GM12878 (cell line): ENCODE measurements around the gene ARPC1B. TPM values are rescaled to one million over a fixed set of nuclear protein-coding genes. Genes with fewer than 3 reads are reported as not detected.

Source experiments
- ATAC-seq: fragments of 200-7000 bp; cut with Tn5 transposase; 3 replicates; pipeline ENCODE4 v1.9.1; 2020; ENCODE audit warnings: mild to moderate bottlenecking, moderate library complexity
- BruUV-seq: library from RNA; stranded (reverse); fragments of 400-500 nt; replicated peaks from 2 replicates; lab custom pipeline; 2021; lab: Mats Ljungman, UMichigan
- CTCF ChIA-PET: fragments of 300-600 bp; sonication (Branson Sonifier 250); formaldehyde crosslinking; extraction: SDS; loops from one replicate; lab custom pipeline; 2021; ENCODE audit warnings: inconsistent platforms; lab: Yijun Ruan, JAX
- POLR2A ChIA-PET: fragments of 350-600 bp; formaldehyde crosslinking; extraction: SDS; loops from one replicate; lab custom pipeline; 2021; ENCODE audit warnings: inconsistent platforms; lab: Charles Lee
- RAD21 ChIA-PET: fragments of 300-600 bp; sonication (Branson Sonifier 250); formaldehyde crosslinking; loops from one replicate; lab custom pipeline; 2023; ENCODE audit warnings: antibody characterized with exemption; ENCODE audit not compliant: unreplicated experiment; lab: Charles Lee
- SMC1A ChIA-PET: fragments of 300-600 bp; sonication (Branson Sonifier 250); formaldehyde crosslinking; loops from one replicate; lab custom pipeline; 2023; ENCODE audit not compliant: unreplicated experiment, uncharacterized antibody; lab: Charles Lee
- DNase-seq: peaks from one replicate; pipeline ENCODE4 v3.0.0-alpha.2; 2011; ENCODE audit warnings: low read depth, low spot score
- FAIRE-seq: peaks from 3 replicates; lab custom pipeline; 2011; peaks lifted over from hg19 to GRCh38; lab: Jason Lieb, UNC
- H2AFZ ChIP-seq: 2 replicates; pipeline ENCODE4 v1.6.0; 2011; ENCODE audit warnings: low read depth, low read length, control low read depth; ENCODE audit not compliant: control insufficient read depth
- H3K27ac ChIP-seq: 2 replicates; pipeline ENCODE4 v1.5.1; 2011; ENCODE audit warnings: control low read depth; ENCODE audit not compliant: control insufficient read depth, insufficient read depth
- H3K27me3 ChIP-seq, 2 experiments: replicated peaks in 1 of 2; 2 replicates each; pipeline versions ENCODE4 v1.6.0 to v1.6.1; 2011; ENCODE audit warnings: low read length in 1 of 2; ENCODE audit not compliant: control insufficient read depth in 2 of 2, insufficient read depth in 2 of 2
- H3K36me3 ChIP-seq, 2 experiments: 2 replicates each; pipeline ENCODE4 v1.5.1; 2011; ENCODE audit warnings: low read length in 1 of 2; ENCODE audit not compliant: control insufficient read depth in 2 of 2, insufficient read depth in 2 of 2
- H3K4me1 ChIP-seq: 2 replicates; pipeline ENCODE4 v1.6.1; 2011; ENCODE audit warnings: mild to moderate bottlenecking, low read length, moderate library complexity, mixed read lengths; ENCODE audit not compliant: control insufficient read depth, insufficient read depth
- H3K4me2 ChIP-seq: 2 replicates; pipeline ENCODE4 v1.6.0; 2011; ENCODE audit warnings: control low read depth; ENCODE audit not compliant: control insufficient read depth, insufficient read depth
- H3K4me3 ChIP-seq: fragments of 200-600 bp; sonication (generic); 2 replicates; pipeline ENCODE4 v1.5.1; 2016
- H3K79me2 ChIP-seq: 2 replicates; pipeline ENCODE4 v1.6.0; 2011; ENCODE audit warnings: low read length; ENCODE audit not compliant: control insufficient read depth, insufficient read depth
- H3K9ac ChIP-seq: 2 replicates; pipeline ENCODE4 v1.8.0; 2011; ENCODE audit warnings: low read length, control low read depth, mixed read lengths; ENCODE audit not compliant: control insufficient read depth, insufficient read depth
- H3K9me3 ChIP-seq: replicated peaks from 3 replicates; pipeline ENCODE4 v1.5.1; 2011; ENCODE audit warnings: mild to moderate bottlenecking, low read length; ENCODE audit not compliant: control insufficient read depth, insufficient read depth
- H4K20me1 ChIP-seq: 2 replicates; pipeline ENCODE4 v1.6.0; 2011; ENCODE audit not compliant: control insufficient read depth, insufficient read depth
- DPF2 ChIP-seq: fragments of 450-650 bp; IDR thresholded peaks from 2 replicates; pipeline ENCODE4 v1.6.1; 2017; ENCODE audit warnings: mild to moderate bottlenecking
- EZH2 ChIP-seq: IDR thresholded peaks from 2 replicates; pipeline ENCODE4 v1.6.1; 2012; ENCODE audit warnings: low read depth, mild to moderate bottlenecking, control low read depth, inconsistent platforms, low read length, borderline replicate concordance; ENCODE audit not compliant: control insufficient read depth
- GATAD2B ChIP-seq: fragments of 450-650 bp; conservative IDR thresholded peaks from 2 replicates; pipeline ENCODE4 v1.6.1; 2017; ENCODE audit warnings: low read depth, mild to moderate bottlenecking, moderate library complexity
- HCFC1 ChIP-seq: fragments of 150-350 bp; IDR thresholded peaks from 2 replicates; pipeline ENCODE4 v1.6.1; 2014; ENCODE audit warnings: low read length
- MEF2A ChIP-seq: IDR thresholded peaks from 2 replicates; pipeline ENCODE4 v1.6.1; 2011; ENCODE audit warnings: low read depth, mild to moderate bottlenecking, low read length, moderate library complexity; ENCODE audit not compliant: insufficient read depth
- MTA3 ChIP-seq: IDR thresholded peaks from 2 replicates; pipeline ENCODE4 v1.6.1; 2012; ENCODE audit warnings: low read length, inconsistent platforms, borderline replicate concordance
- MYB ChIP-seq: fragments of 150-350 bp; IDR thresholded peaks from 2 replicates; pipeline ENCODE4 v1.6.1; 2014; ENCODE audit warnings: mild to moderate bottlenecking, low read depth, low read length, borderline replicate concordance
- NFIC ChIP-seq: IDR thresholded peaks from 2 replicates; pipeline ENCODE4 v1.6.1; 2012; ENCODE audit warnings: low read depth, mild to moderate bottlenecking, inconsistent platforms, low read length, moderate library complexity
- SPI1 ChIP-seq: IDR thresholded peaks from 2 replicates; pipeline ENCODE4 v1.6.1; 2011; ENCODE audit warnings: low read depth, mild to moderate bottlenecking, low read length, moderate library complexity, borderline replicate concordance; ENCODE audit not compliant: insufficient read depth
- SREBF1 ChIP-seq: IDR thresholded peaks from 2 replicates; pipeline ENCODE4 v1.6.1; 2012; ENCODE audit warnings: mild to moderate bottlenecking, low read length
- SREBF2 ChIP-seq: IDR thresholded peaks from 2 replicates; pipeline ENCODE4 v1.6.1; 2012; ENCODE audit warnings: mild to moderate bottlenecking, low read length
- TCF12 ChIP-seq: IDR thresholded peaks from 2 replicates; pipeline ENCODE4 v1.6.1; 2011; ENCODE audit warnings: low read depth, mild to moderate bottlenecking, low read length
- USF1 ChIP-seq: IDR thresholded peaks from 2 replicates; pipeline ENCODE4 v1.6.1; 2011; ENCODE audit warnings: borderline replicate concordance, low read depth, mild to moderate bottlenecking, moderate library complexity, mixed read lengths, low read length; ENCODE audit not compliant: insufficient read depth; ENCODE audit errors: extremely low read length
- USF2 ChIP-seq: IDR thresholded peaks from 2 replicates; pipeline ENCODE4 v1.6.1; 2011; ENCODE audit warnings: low read depth, low read length, improper control_type of control experiment, borderline replicate concordance
- WRNIP1 ChIP-seq: IDR thresholded peaks from 2 replicates; pipeline ENCODE4 v1.6.1; 2011; ENCODE audit warnings: low read depth, low read length, improper control_type of control experiment, borderline replicate concordance
- ZNF687 ChIP-seq: fragments of 450-650 bp; IDR thresholded peaks from 2 replicates; pipeline ENCODE4 v1.6.1; 2017; ENCODE audit warnings: mild to moderate bottlenecking, moderate library complexity
- WGBS: methylation state at CpG from one replicate; pipeline ENCODE4 v1.1.6; 2016; ENCODE audit warnings: low lambda C conversion rate; ENCODE audit not compliant: insufficient replicate concordance, insufficient coverage; ENCODE audit errors: missing lambda C conversion rate; 5-methylcytosine and 5-hydroxymethylcytosine counted together
- in situ Hi-C: fragments of 300-500 bp; cut with MboI; formaldehyde crosslinking; loops from 9 replicates; pipeline ENCODE4 v1.14.3; 2018; ENCODE audit warnings: mixed read lengths
- intact Hi-C: fragments of 100-400 bp; cut with micrococcal nuclease; formaldehyde crosslinking; loops from one replicate; pipeline ENCODE4 v1.14.2; 2022; ENCODE audit not compliant: unreplicated experiment
- polyA plus RNA-seq, 11 experiments: library from polyadenylated mRNA; depleted of rRNA in 4 of 11; unstranded in 6 of 11; stranded (reverse) in 5 of 11; fragments of >200 nt; fragmentation: Nextera tagmentation in 4 of 11; fragmentation: Illumina TruSeq in 1 of 11; extraction: Ambion mirVana in 4 of 11; extraction: Trizol in 1 of 11; gene quantifications; 1 replicate in 1 of 11; 2 replicates in 10 of 11; pipeline versions ENCODE4 v1.2.1 to v1.2.3, GENCODE V29; 2011 to 2016; ENCODE audit warnings: inconsistent platforms in 2 of 11, missing spikeins in 2 of 11, low read depth in 1 of 11
- total RNA-seq, 4 experiments: library from RNA; depleted of rRNA in 3 of 4; stranded (reverse); fragments of >200 nt in 3 of 4; fragmentation: Illumina TruSeq in 1 of 4; extraction: Trizol in 1 of 4; gene quantifications; 2 replicates each; pipeline versions ENCODE4 v1.2.1 to v1.2.3, GENCODE V29; 2013 to 2021

Gene ARPC1B
- total and polyA plus RNA-seq, 10 of the 15 experiments (the other 5 are each of a cell fraction or from before 2014, with no cell fraction given), result 14.1 to 762 (median 387) TPM

- Histone ChIP-seq H3K9ac (peak overlapping the region; percentile 95), H3K36me3 (peaks cover 9 to 10% of the 10 kb centered on the region in 2 experiments), H3K27ac (peak overlapping the region; percentile 100), H3K4me3 (peak overlapping the region; percentile 64), H3K9me3 (no peaks in the 10 kb centered on the region), H4K20me1 (no peaks in the 10 kb centered on the region; the same call in 1 of the 2 replicates), H2AFZ (no peak overlapping the region), H3K27me3 (no peaks in the 10 kb centered on the region), H3K79me2 (peaks cover 69% of the 10 kb centered on the region), H3K4me1 (peaks cover 43% of the 10 kb centered on the region), H3K4me2 (peak overlapping the region; percentile 96)
- peak; percentile 98 for FAIRE-seq
- peak; percentile 85 for ATAC-seq
- ChIA-PET CTCF (interaction anchor here (1.7 kb wide), 1 partner anchor 28 kb away, joined by 5 read pairs; the partner anchor contains the start of genes BUD31 and PDAP1), POLR2A (interaction anchor here (0.5 to 2.8 kb wide), 5 partner anchors 28 to 450 kb away, joined by 3 to 51 read pairs (median 4); partner anchors contain the start of genes ARPC1A, BUD31 and PDAP1), RAD21 (interaction anchor here (0.5 to 2.3 kb wide), 3 partner anchors 10 to 28 kb away, joined by 3 to 15 read pairs (median 7); partner anchors contain the start of genes BUD31 and PDAP1), SMC1A (interaction anchor here (1.0 to 2.7 kb wide), 2 partner anchors 12 to 27 kb away, joined by 3 to 20 read pairs; partner anchors contain the start of genes BUD31 and PDAP1)
- WGBS, result 25% methylated on average over 16 of the region's 16 CpGs
- intact Hi-C loops, result loop anchor here (2.0 kb wide), 1 partner anchor 28 kb away; the partner anchor contains the start of genes BUD31 and PDAP1
- in situ Hi-C loops, result no loop called here
- BruUV-seq, result TSS peak; percentile 43
- peak; percentile 88 for DNase-seq
- TF ChIP-seq SREBF1 (no peak), TCF12 (peak; percentile 61; the same call in 1 of the 2 replicates), SREBF2 (no peak), WRNIP1 (no peak), USF1 (peak; percentile 30), MTA3 (no peak), MEF2A (0 out of 2 replicates have a peak, but pooled peaks have one; percentile 67), GATAD2B (no peak; the same call in 1 of the 2 replicates), EZH2 (no peak), HCFC1 (0 out of 2 replicates have a peak, but pooled peaks have one; percentile 8), USF2 (peak; percentile 7; the same call in 1 of the 2 replicates), ZNF687 (peak; percentile 89), MYB (no peak), DPF2 (peak; percentile 6; the same call in 1 of the 2 replicates), NFIC (no peak), SPI1 (no peak)
Observed at GRCh38 chr7:99380823-99381663, 6.5 kb downstream of the ARPC1B start.
